Stimulated activated CD4-positive, alpha-beta T cell treated with anti-CD3 and anti-CD28 coated beads, Interleukin-1b, Interleukin-23, amount 100 ng/mL, for 1 hour (primary cell): ENCODE measurements around the gene KTI12.
"Not testable (repeated sequence)": the region's sequence is repeated elsewhere in the genome, so short reads cannot be mapped to it uniquely, and the experiment has no call there.

ENCODE experiments used
- DNase-seq, 2 donors: peaks; one replicate each; pipeline ENCODE4 v3.0.0-alpha.2; 2020; ENCODE audit warnings: low read depth in 2 of 2

The KTI12 gene

GRCh38 chr1:52041551-52042185 lies 8.1 kb upstream of the KTI12 start:
- no peak for DNase-seq

GRCh38 chr1:52037909-52038308 lies 4.3 kb upstream of the KTI12 start:
- DNase-seq, result no peak

- DNase-seq, result no peak
These were observed 3.8 kb upstream of the KTI12 start for GRCh38 chr1:52037402-52037814.

- no peak for DNase-seq
These were observed 407 bp upstream of the KTI12 start for GRCh38 chr1:52034050-52034384.

- DNase-seq, result no peak
These were observed 852 bp downstream of the KTI12 start for GRCh38 chr1:52032785-52033131.

- no peak for DNase-seq
These were observed 1.4 kb downstream of the KTI12 start for GRCh38 chr1:52032124-52032784.

- not testable (repeated sequence) for DNase-seq
These were observed 4.8 kb downstream of the KTI12 start for GRCh38 chr1:52028839-52029238.

GRCh38 chr1:52028328-52028727 lies 5.3 kb downstream of the KTI12 start:
- DNase-seq, result no peak

- DNase-seq, result no peak
These were observed 7.3 kb downstream of the KTI12 start for GRCh38 chr1:52026278-52026677.

GRCh38 chr1:52022133-52022532 lies 11.5 kb downstream of the KTI12 start:
- no peak for DNase-seq

- no peak for DNase-seq
These were observed 25.4 kb downstream of the KTI12 start for GRCh38 chr1:52008071-52008809.

- no peak for DNase-seq
These were observed 26.2 kb downstream of the KTI12 start for GRCh38 chr1:52007215-52008002.

- not testable (repeated sequence) for DNase-seq
These were observed 27.5 kb downstream of the KTI12 start for GRCh38 chr1:52006081-52006553.

GRCh38 chr1:52005548-52005947 lies 28.1 kb downstream of the KTI12 start:
- DNase-seq, result not testable (repeated sequence)

- no peak for DNase-seq
These were observed 29.7 kb downstream of the KTI12 start for GRCh38 chr1:52003877-52004276.

- peak in 1 of 2 donors; percentile 16 for DNase-seq
These were observed 31.3 kb downstream of the KTI12 start for GRCh38 chr1:52002038-52002917.

- no peak for DNase-seq
These were observed 34.9 kb downstream of the KTI12 start for GRCh38 chr1:51998701-51999100.

GRCh38 chr1:51997974-51998382 lies 35.6 kb downstream of the KTI12 start:
- DNase-seq, result no peak

GRCh38 chr1:51990478-51990965 lies 43.1 kb downstream of the KTI12 start, which contains the start of gene RAB3B:
TSS of gene RAB3B (minus strand) at chr1:51990700. CDS start at chr1:51977117, 13,583 bp downstream.
- peak; percentile 58 to 83 for DNase-seq

GRCh38 chr1:51989582-51990477 lies 43.8 kb downstream of the KTI12 start:
- no peak for DNase-seq
